HuH-7.5 (cell line): Measurements from ENCODE around the gene RGMA.

Source experiments
- DNase-seq: peaks from one replicate; pipeline ENCODE4 v3.0.0; 2011; ENCODE audit warnings: low spot score

The RGMA gene

DNA sequence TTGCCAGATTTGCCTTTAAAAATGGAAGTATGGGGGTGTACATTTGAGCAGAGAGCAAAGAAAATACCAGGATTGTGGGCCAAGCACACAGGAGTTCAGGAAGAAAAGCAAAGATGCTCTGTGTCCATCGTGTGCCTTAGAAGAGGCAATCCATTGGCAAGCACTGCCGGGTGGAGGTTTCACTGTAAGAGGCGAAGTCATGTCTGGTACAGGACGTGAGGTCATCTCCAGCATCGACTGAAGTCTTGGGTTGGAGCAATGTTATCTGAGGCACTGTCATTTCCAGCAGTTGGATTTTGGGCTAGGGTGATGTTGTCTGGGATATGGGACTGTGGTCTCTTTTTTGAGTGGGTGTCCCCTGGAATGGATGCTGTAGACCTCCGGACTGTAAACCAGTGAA is 4.8 kb upstream of the RGMA start:
- DNase-seq = no peak

GRCh38 chr15:93091465-93091864 is 2.5 kb upstream of the RGMA start:
- DNase-seq = no peak

- no peak for DNase-seq
Measured at GRCh38 chr15:93089727-93090305, 805 bp upstream of the RGMA start.

GRCh38 chr15:93088200-93088980 is 621 bp downstream of the RGMA start:
- no peak for DNase-seq

DNA sequence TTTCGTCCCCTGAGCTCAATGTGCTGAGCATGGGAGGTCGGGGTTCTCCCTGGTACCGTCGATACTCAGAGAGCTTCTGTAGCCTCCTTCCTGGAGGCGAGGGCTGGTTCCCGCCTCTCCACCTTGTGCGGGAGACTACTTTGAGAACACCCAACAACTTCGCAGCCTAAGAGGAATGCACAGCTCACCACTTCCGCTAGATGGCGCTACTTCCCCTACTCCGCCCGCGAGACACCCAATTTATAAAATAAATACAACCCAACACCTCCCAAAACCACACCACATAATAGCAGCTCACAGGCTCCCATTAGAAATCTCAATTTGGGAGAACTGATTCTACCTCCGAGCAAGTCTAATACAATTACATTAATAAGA is 1.2 kb downstream of the RGMA start:
- peak; percentile 81 for DNase-seq

GRCh38 chr15:93086791-93087190 is 2.2 kb downstream of the RGMA start:
- no peak for DNase-seq

DNA sequence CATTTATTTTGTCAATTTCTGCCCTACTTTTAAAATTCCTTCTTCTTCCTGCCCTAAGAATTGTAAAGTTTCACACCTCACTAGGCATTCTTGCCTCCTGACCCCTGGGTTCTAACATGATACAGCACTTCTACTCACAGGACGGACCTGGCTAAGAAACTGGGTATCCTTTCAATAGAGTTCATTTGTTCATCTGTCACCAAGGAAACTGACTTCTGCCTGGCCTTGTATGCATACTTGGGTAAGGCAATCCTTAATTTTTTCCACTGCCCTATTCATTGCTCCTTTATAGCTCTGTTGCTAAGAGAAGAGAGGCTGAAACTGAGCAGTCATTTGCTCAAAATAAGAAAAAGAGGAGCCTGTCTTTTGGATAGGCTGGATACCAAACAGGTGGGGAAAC is 3.3 kb downstream of the RGMA start:
- no peak for DNase-seq

GRCh38 chr15:93082861-93083260 is 6.2 kb downstream of the RGMA start:
- no peak for DNase-seq

DNA sequence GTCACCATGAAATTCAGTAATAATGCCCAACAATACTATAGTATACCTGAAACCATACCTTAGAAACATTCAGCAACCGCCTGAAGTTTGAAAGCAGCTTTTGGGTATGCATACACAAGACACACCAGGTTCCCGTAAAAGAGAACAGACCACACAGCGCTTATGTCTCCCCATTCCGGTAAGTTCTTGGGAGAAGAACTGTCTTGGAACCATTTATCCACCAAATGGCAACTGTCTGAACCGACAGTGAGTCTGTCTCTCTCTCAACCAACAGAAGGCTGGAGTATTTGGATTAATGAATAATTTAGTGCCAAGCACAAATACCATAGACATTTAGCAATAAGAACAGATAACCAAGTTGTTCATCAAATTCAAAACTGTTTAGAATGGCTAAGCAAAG is 7.6 kb downstream of the RGMA start:
- DNase-seq = no peak

DNA sequence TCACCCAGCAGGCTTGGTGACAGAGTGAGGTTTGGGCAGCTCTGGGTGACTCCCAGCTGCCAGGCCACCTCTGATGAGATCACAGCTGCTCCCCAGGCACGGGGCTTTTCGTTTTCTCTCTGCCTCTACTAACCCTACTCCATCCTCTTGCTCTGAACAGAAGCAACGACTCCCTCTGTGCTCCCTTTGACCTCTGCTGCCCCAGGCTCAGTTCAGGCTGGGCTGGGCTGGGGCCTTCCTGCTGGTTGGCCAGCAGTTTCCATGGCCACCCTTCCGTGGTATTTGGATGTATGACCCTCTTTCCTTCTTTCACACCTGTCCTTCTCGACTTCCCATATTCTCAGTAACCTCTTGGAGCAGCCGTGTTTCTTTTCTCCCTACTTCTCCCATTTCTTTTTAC is 8.6 kb downstream of the RGMA start:
- DNase-seq = no peak

GRCh38 chr15:93076875-93077274 is 12.1 kb downstream of the RGMA start:
- DNase-seq = no peak

GRCh38 chr15:93076217-93076616 is 12.8 kb downstream of the RGMA start:
- no peak for DNase-seq

GRCh38 chr15:93074599-93074998 is 14.4 kb downstream of the RGMA start:
- no peak for DNase-seq

DNA sequence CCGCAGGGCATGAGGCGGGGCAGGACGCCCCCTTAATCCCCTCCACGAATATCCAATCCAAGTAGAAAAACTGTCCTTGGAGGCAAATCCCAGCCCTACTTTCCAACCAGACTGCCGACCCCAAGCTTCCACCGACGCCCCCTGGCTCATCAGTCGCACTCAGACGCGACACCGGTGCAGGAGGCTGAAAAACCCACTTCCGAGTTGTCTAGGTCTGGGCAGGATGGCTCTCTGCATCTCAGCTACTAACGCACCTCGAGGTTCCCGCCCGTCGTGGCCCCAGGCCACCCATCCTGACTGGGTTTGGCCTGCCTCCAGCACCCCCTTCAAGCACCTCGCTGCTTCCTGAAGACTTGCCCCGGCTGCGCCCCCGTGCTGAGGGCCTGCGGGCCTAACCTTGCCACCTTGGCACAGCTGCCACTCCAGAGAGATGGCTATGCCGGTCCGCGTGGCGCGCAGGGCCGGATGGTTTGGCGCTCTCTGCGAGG is 15.5 kb downstream of the RGMA start:
- DNase-seq = no peak

DNA sequence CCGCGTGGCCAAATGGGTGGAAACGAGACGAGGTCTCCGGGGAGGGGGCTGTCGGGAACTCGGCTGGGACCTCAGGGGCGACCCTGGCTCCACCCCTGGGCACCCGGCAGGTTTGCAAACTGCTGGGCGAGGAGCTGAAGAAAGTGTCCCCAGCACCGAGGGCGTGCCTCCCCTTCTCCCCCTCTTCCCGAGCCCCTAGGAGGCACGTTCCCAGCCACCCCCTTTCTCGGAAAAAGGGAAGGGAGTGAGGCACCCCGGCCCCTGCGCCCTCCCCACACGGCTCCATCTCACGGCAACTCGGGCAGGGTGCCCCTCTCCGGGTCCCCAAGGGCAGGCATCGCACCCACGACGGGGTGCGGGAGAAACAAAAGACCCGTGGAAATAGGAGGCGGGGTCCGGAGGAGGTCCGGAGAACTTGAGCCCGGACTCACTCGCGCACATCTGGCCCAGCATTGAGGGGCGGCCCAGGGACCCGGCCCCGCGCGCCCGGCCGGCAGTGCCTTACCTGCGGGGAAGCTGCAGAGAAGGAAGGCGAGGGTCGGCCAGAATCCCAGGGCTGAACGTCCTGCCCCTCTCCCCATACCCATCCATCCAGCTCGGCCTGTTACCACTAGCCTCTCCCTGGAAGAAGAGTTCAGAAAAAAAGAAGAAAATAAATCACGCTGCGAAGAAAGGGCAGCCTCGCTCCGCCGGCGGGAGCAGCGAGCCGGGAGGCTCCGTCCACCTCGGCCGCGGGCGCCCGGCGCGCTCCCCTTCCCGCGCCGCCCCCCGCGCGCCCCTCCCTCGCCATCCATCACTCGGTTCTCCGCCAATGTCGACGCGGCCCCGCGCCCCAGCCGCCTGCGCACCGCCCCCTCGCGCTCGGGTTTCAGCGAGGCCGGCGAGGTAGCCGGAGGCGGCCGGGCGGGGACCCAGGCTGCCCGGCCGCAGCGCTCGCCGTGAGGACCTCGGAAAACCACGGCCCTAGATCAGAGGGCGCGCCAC is 16.3 kb downstream of the RGMA start:
- peak; percentile 74 for DNase-seq

DNA sequence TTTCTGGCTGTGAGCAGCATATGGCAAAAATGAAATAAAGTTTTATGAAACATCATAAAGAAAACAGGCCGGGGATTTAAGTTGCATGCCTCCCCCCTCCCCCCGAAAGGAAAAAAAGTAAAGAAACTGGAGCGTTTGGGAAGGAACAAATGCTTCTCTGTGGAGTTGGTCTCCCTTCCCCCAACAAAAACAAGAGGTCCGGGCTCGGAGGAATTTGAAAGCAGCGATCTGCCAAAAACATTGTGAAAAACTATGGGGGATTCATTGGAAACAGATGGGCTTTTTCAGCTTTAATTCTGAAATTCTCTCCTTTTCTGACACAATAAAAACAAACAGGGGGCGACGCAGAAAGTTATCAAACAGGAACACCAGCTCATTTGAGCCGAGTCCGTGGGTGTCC is 17.0 kb downstream of the RGMA start:
- DNase-seq = no peak

DNA sequence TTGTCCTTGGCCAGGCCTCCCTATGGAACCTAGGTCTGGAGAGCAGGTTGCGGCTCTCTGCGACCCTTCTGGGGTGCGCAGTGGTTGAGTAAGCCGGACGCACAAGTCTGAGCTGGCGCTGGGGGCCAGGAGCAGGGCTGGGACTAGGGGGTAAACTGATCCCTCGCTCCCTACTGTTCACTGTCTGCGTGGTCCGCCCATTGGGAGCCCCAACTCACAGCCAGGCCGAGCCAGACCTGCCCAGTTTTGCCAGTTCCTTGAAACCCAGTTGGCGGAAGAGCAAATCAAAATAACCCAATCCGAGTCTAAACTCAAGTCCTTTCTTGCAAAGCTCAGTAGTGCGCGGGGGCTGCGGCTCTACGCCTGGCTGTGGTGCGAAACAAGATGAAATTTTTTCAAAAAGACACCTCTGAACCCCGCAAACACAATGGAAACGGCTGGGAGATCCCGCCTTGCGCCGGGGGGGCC is 17.5 kb downstream of the RGMA start:
- no peak for DNase-seq

DNA sequence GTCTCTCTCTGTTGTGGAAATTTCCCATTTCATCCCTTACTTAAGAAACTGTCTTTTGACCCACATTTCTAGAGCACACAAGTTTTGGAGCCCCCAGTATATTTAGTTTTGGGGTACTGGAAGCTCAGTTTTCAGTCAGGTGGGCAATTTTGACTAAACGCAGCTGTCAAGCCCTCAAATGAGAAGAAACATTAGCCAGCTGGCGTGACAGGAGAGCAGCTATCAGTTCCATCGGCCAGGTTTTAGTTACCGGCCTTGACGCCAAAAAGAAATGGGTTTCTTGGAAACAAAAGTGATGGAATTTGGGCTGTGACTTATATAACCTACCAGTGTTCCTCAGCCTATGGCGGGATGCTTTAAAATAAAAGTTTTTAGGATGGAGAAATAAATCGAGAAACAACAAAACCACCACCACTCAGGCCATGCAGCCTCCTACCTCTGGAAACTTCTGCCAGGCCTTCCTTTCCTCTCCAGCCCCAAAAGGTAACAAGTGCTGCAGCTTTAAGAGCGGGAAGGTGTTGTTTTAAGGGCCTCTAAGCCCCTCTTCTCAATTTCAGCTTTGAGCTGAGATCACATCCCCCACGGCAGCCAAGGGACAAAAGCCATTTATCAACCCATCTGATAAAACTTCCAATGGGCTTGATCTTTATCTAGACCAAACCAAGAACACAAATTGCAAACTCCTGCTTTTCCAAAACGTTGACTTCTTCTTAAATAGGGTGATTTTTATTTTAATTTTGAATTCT is 18.3 kb downstream of the RGMA start:
- DNase-seq = no peak

DNA sequence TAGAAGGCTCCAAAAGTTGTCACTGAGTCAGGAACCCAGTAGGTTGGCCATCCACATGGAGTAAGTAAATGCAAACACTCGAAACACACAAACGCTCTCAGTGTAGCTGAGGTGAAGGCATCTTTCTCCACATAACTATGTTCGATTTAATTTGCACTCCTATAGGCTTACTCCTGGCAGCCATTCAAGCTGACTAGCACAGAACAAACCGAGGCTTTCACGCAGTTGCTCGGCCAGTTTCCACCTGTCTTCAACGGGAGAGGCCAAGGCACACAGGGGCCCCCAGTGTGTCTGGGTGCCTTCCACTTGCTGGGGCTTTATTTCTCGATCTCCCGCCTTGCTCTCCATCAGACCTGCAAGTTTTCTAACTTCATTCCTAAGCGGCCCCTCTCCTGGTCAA is 18.9 kb downstream of the RGMA start:
- no peak for DNase-seq

GRCh38 chr15:93068581-93069199 is 20.3 kb downstream of the RGMA start:
- no peak for DNase-seq

DNA sequence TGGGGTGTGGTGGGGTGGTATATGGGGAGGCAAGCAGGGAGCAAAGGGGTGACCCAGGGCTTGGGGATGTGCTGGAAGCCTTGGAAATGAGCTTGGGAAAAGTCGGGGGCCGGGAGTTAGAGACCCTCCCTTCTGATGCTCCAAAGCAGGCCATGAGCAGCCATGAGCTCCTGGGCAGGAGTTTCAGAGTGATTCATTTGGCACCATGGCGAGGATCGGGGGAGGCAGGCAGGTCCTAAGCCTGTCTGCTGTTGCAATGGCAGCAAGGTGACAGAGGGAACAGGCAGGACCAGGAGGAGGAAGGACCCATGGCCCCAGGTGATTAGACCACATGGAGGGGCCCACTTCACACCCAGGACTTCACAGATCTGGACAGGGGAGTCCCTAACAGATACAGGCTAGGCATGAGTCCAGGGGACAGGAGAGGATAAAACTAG is 21.3 kb downstream of the RGMA start:
- DNase-seq = no peak
